GM13976 (cell line): Measurements from ENCODE around the gene PLB1.

ENCODE experiments used
- DNase-seq: peaks from one replicate; pipeline ENCODE4 v3.0.0; 2012; ENCODE audit warnings: low spot score
- in situ Hi-C: fragments of 300-500 bp; cut with MboI; formaldehyde crosslinking; loops from one replicate; pipeline ENCODE4 v1.12.0; 2022; ENCODE audit warnings: low sequenced_read_pairs, mixed read lengths, inconsistent platforms; ENCODE audit not compliant: unreplicated experiment
- TF ChIP-seq, protein P1 (sequence below): IDR thresholded peaks from 2 replicates; pipeline ENCODE4 v1.5.1; 2012; ENCODE audit warnings: borderline replicate concordance, mild to moderate bottlenecking; ENCODE audit not compliant: insufficient read depth; ENCODE audit errors: extremely low read depth, missing control alignments, control extremely low read depth

The PLB1 gene

GRCh38 chr2:28668880-28669279, 173.0 kb downstream of the PLB1 start:
- in situ Hi-C loops: no loop called here
- TF ChIP-seq, protein P1, sequence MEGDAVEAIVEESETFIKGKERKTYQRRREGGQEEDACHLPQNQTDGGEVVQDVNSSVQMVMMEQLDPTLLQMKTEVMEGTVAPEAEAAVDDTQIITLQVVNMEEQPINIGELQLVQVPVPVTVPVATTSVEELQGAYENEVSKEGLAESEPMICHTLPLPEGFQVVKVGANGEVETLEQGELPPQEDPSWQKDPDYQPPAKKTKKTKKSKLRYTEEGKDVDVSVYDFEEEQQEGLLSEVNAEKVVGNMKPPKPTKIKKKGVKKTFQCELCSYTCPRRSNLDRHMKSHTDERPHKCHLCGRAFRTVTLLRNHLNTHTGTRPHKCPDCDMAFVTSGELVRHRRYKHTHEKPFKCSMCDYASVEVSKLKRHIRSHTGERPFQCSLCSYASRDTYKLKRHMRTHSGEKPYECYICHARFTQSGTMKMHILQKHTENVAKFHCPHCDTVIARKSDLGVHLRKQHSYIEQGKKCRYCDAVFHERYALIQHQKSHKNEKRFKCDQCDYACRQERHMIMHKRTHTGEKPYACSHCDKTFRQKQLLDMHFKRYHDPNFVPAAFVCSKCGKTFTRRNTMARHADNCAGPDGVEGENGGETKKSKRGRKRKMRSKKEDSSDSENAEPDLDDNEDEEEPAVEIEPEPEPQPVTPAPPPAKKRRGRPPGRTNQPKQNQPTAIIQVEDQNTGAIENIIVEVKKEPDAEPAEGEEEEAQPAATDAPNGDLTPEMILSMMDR: no peak
- DNase-seq: no peak

- TF ChIP-seq, protein P1: no peak
- in situ Hi-C loops: no loop called here
- DNase-seq: no peak
These were observed 175.0 kb downstream of the PLB1 start for GRCh38 chr2:28670856-28671255.

GRCh38 chr2:28673338-28673737, 177.5 kb downstream of the PLB1 start:
- TF ChIP-seq, protein P1: no peak
- no peak for DNase-seq
- in situ Hi-C loops: no loop called here

DNA sequence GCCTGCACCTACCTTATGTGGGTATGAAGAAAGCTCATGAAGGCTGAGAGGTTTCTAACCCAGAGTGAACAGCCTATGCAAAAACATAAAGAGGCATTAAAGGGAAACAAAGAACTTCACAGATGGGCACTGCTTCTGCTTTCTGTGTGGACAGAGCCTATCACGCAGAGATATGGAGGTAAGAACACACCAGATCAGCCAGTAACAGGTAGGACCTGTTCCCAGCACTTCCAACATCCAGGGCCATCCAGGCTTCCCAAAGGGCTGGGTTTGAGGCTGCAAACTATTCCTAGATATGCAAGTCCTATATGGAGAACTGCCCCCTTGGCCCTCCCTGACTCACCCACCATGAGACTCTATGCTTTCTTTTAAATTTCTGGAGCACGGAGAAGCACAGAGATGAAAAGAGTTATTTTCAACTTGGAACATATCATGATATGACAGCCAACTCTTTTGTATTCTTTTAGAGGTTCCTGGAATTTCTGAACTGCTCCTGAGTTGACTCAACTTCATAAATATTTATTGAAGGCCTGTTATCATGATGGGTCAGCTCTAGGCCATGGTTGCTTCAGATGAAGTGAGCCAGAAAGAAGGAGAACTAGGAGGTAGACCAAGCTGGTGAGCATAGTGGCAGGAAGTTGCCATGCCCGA, 178.3 kb downstream of the PLB1 start:
- in situ Hi-C loops: no loop called here
- TF ChIP-seq, protein P1: no peak
- DNase-seq: no peak

- TF ChIP-seq, protein P1: no peak
- no peak for DNase-seq
- in situ Hi-C loops: no loop called here
These were observed 178.8 kb downstream of the PLB1 start for GRCh38 chr2:28674713-28675068.

DNA sequence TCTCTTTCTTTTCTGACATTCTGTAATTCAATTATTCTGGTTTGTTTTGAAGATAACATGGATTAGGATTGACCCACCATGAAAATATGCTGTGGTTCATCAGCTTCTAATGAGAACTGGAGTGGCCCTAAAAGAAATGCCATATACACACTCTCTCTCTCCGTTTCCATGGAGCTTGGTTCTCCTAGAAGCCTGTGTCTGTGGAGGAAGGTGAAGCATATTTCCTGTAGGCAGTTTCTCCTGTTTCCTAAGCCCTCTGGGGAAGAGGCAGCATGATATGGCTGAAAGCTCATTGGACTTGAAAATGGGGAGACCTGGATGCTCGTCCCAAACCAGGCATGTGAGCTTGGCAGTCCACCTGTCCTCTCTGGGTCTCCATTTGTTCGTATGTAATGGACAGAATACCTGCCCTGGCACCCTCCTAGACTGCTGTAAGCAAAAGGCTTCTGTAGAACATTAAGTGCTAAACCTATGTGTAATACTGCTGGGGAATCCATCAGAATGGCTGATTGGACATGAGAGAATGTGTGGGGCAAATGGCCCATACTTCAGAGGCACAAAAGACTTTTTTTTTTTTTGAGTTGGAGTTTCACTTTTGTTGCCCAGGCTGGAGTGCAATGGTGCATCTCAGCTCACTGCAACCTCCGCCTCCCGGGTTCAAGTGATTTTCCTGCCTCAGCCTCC, 180.4 kb downstream of the PLB1 start:
- in situ Hi-C loops: no loop called here
- TF ChIP-seq, protein P1: no peak
- no peak for DNase-seq
